Keratinocyte (primary cell): ENCODE results near the gene P2RY11. TPM values are rescaled to one million over a fixed set of nuclear protein-coding genes. Genes with fewer than 3 reads are reported as not detected.

Experiments used
- DNase-seq: peaks from one replicate; pipeline ENCODE4 v3.0.0-alpha.2; 2011; ENCODE audit warnings: low read depth, missing footprints, low spot score
- FAIRE-seq: peaks from 2 replicates; lab custom pipeline; 2011; peaks lifted over from hg19 to GRCh38; lab: Jason Lieb, UNC
- H2AFZ ChIP-seq: 2 replicates; pipeline ENCODE4 v1.6.0; 2012; ENCODE audit warnings: low read length, control low read depth, inconsistent platforms; ENCODE audit not compliant: control insufficient read depth
- H3K27ac ChIP-seq: 2 replicates; pipeline ENCODE4 v1.5.1; 2011; ENCODE audit warnings: low read length; ENCODE audit not compliant: control insufficient read depth, insufficient read depth
- H3K27me3 ChIP-seq: 3 replicates; pipeline ENCODE4 v1.6.0; 2011; ENCODE audit warnings: low read length; ENCODE audit not compliant: control insufficient read depth, insufficient read depth; ENCODE audit errors: extremely low read depth
- H3K36me3 ChIP-seq, 2 experiments: 2 replicates in 1 of 2; 3 replicates in 1 of 2; pipeline ENCODE4 v1.5.1; 2011; ENCODE audit warnings: low read length in 2 of 2, mild to moderate bottlenecking in 1 of 2; ENCODE audit not compliant: control insufficient read depth in 2 of 2, insufficient read depth in 2 of 2; ENCODE audit errors: extremely low read depth in 1 of 2
- H3K4me1 ChIP-seq: 3 replicates; pipeline ENCODE4 v1.5.1; 2011; ENCODE audit warnings: low read length; ENCODE audit not compliant: control insufficient read depth, insufficient read depth; ENCODE audit errors: extremely low read depth
- H3K4me2 ChIP-seq: 3 replicates; pipeline ENCODE4 v1.6.0; 2011; ENCODE audit warnings: low read depth, low read length; ENCODE audit not compliant: control insufficient read depth, insufficient read depth; ENCODE audit errors: extremely low read depth
- H3K4me3 ChIP-seq, 3 experiments: fragments of 200-600 bp in 1 of 3; sonication (generic) in 1 of 3; 2 replicates in 2 of 3; 3 replicates in 1 of 3; pipeline ENCODE4 v1.5.1; 2011 to 2016; ENCODE audit warnings: low read length in 3 of 3, mild to moderate bottlenecking in 3 of 3, control low read depth in 2 of 3, inconsistent platforms in 1 of 3, low read depth in 1 of 3, mixed read lengths in 1 of 3, mixed run types in 1 of 3, moderate library complexity in 1 of 3; ENCODE audit not compliant: control insufficient read depth in 2 of 3, insufficient read depth in 2 of 3; ENCODE audit errors: extremely low read depth in 1 of 3
- H3K79me2 ChIP-seq: 2 replicates; pipeline ENCODE4 v1.6.0; 2012; ENCODE audit warnings: low read length; ENCODE audit not compliant: control insufficient read depth, insufficient read depth
- H3K9ac ChIP-seq: 3 replicates; pipeline ENCODE4 v1.6.0; 2011; ENCODE audit warnings: low read length; ENCODE audit not compliant: control insufficient read depth, insufficient read depth; ENCODE audit errors: extremely low read depth
- H3K9me1 ChIP-seq: 3 replicates; pipeline ENCODE4 v1.6.0; 2011; ENCODE audit warnings: low read length; ENCODE audit not compliant: control insufficient read depth, insufficient read depth; ENCODE audit errors: extremely low read depth
- H3K9me3 ChIP-seq: 2 replicates; pipeline ENCODE4 v1.5.1; 2012; ENCODE audit warnings: low read depth, low read length; ENCODE audit not compliant: control insufficient read depth
- H4K20me1 ChIP-seq: 3 replicates; pipeline ENCODE4 v1.6.0; 2011; ENCODE audit warnings: low read length; ENCODE audit not compliant: control insufficient read depth, insufficient read depth; ENCODE audit errors: extremely low read depth
- EZH2 ChIP-seq: IDR thresholded peaks from one replicate; pipeline ENCODE4 v1.6.1; 2012; ENCODE audit warnings: inconsistent platforms, mild to moderate bottlenecking, low read length, moderate library complexity
- dilution Hi-C: fragments of 300-500 bp; cut with MboI; formaldehyde crosslinking; loops from one replicate; pipeline ENCODE4 v1.7.0; 2020; ENCODE audit warnings: low sequenced_read_pairs; ENCODE audit not compliant: extremely low pct_ligation_motif_present
- polyA plus RNA-seq, 5 experiments: library from polyadenylated mRNA; depleted of rRNA in 3 of 5; stranded (reverse) in 3 of 5; stranded (forward) in 1 of 5; unstranded in 1 of 5; fragments of >200 nt; gene quantifications; 1 replicate in 1 of 5; 2 replicates in 3 of 5; 3 replicates in 1 of 5; pipeline versions ENCODE4 v1.2.1 to v1.2.3, GENCODE V29; 2011 to 2012; ENCODE audit warnings: missing spikeins in 2 of 5, low read depth in 1 of 5, low replicate concordance in 1 of 5
- TF ChIP-seq, protein P1 (sequence below), 3 experiments: IDR thresholded peaks in 1 of 3; conservative IDR thresholded peaks in 1 of 3; optimal IDR thresholded peaks in 1 of 3; 2 replicates in 2 of 3; 3 replicates in 1 of 3; pipeline versions ENCODE3 to v1.5.1; 2011; ENCODE audit warnings: low read length in 3 of 3, mild to moderate bottlenecking in 3 of 3, moderate library complexity in 2 of 3, control low read depth in 1 of 3, inconsistent platforms in 1 of 3; ENCODE audit not compliant: insufficient read depth in 2 of 3; ENCODE audit errors: extremely low read depth in 1 of 3

P2RY11 gene
- polyA plus RNA-seq, 1 donor (not counting 4 experiments of a cell fraction or from before 2014, with no cell fraction given), result 3.2 TPM

- H4K20me1 ChIP-seq, result peaks cover 13% of the 10 kb centered on the region
- no peaks in the 10 kb centered on the region for H3K9me1 ChIP-seq
- dilution Hi-C loops, result no loop called here
- H3K4me3 ChIP-seq, result no peak overlapping the region
- DNase-seq (no peak), FAIRE-seq (no peak)
- no peak for TF ChIP-seq EZH2
- TF ChIP-seq, protein P1, sequence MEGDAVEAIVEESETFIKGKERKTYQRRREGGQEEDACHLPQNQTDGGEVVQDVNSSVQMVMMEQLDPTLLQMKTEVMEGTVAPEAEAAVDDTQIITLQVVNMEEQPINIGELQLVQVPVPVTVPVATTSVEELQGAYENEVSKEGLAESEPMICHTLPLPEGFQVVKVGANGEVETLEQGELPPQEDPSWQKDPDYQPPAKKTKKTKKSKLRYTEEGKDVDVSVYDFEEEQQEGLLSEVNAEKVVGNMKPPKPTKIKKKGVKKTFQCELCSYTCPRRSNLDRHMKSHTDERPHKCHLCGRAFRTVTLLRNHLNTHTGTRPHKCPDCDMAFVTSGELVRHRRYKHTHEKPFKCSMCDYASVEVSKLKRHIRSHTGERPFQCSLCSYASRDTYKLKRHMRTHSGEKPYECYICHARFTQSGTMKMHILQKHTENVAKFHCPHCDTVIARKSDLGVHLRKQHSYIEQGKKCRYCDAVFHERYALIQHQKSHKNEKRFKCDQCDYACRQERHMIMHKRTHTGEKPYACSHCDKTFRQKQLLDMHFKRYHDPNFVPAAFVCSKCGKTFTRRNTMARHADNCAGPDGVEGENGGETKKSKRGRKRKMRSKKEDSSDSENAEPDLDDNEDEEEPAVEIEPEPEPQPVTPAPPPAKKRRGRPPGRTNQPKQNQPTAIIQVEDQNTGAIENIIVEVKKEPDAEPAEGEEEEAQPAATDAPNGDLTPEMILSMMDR (optimal IDR thresholded peaks at IDR 0.05 in 1 of 3, IDR thresholded peaks at IDR 0.05 in 1 of 3, conservative IDR thresholded peaks at IDR 0.05 in 1 of 3; ENCODE audit: extremely low read depth in 1 of 3, insufficient read depth in 2 of 3, low read length in 3 of 3), result peak; percentile 65 to 92 (median 68)
- no peak overlapping the region for H2AFZ ChIP-seq
- H3K27ac ChIP-seq, result no peak overlapping the region
- H3K9ac ChIP-seq, result no peak overlapping the region
- peaks cover 29% of the 10 kb centered on the region for H3K79me2 ChIP-seq
- H3K27me3 ChIP-seq, result no peaks in the 10 kb centered on the region
- H3K36me3 ChIP-seq, result peaks cover 33 to 51% of the 10 kb centered on the region in 2 experiments
- no peaks in the 10 kb centered on the region for H3K9me3 ChIP-seq
- no peak overlapping the region for H3K4me2 ChIP-seq
- peaks cover 2% of the 10 kb centered on the region for H3K4me1 ChIP-seq
Measured at GRCh38 chr19:10112895-10113591, 1.6 kb downstream of the P2RY11 start.

- Histone ChIP-seq H3K36me3 (peaks cover 30 to 51% of the 10 kb centered on the region in 2 experiments), H4K20me1 (peaks cover 13% of the 10 kb centered on the region), H3K4me3 (no peak overlapping the region), H3K9me1 (no peaks in the 10 kb centered on the region), H3K9me3 (no peaks in the 10 kb centered on the region), H3K27me3 (no peaks in the 10 kb centered on the region), H3K27ac (no peak overlapping the region), H3K4me1 (peaks cover 4% of the 10 kb centered on the region), H3K9ac (no peak overlapping the region), H2AFZ (no peak overlapping the region), H3K79me2 (peaks cover 29% of the 10 kb centered on the region), H3K4me2 (no peak overlapping the region)
- DNase-seq, result no peak
- dilution Hi-C loops, result no loop called here
- no peak for FAIRE-seq
- TF ChIP-seq EZH2, result no peak
- TF ChIP-seq, protein P1 (optimal IDR thresholded peaks at IDR 0.05 in 1 of 3, IDR thresholded peaks at IDR 0.05 in 1 of 3, conservative IDR thresholded peaks at IDR 0.05 in 1 of 3; ENCODE audit: extremely low read depth in 1 of 3, insufficient read depth in 2 of 3, low read length in 3 of 3), result no peak
Measured at GRCh38 chr19:10113592-10113963, 2.1 kb downstream of the P2RY11 start.
